Keratinocyte (primary cell): ENCODE results near the gene COLGALT1. TPM values are rescaled to one million over a fixed set of nuclear protein-coding genes. Genes with fewer than 3 reads are reported as not detected.

Experiments used
- DNase-seq: peaks from one replicate; pipeline ENCODE4 v3.0.0-alpha.2; 2011; ENCODE audit warnings: low read depth, missing footprints, low spot score
- FAIRE-seq: peaks from 2 replicates; lab custom pipeline; 2011; peaks lifted over from hg19 to GRCh38; lab: Jason Lieb, UNC
- H2AFZ ChIP-seq: 2 replicates; pipeline ENCODE4 v1.6.0; 2012; ENCODE audit warnings: low read length, control low read depth, inconsistent platforms; ENCODE audit not compliant: control insufficient read depth
- H3K27ac ChIP-seq: 2 replicates; pipeline ENCODE4 v1.5.1; 2011; ENCODE audit warnings: low read length; ENCODE audit not compliant: control insufficient read depth, insufficient read depth
- H3K27me3 ChIP-seq: 3 replicates; pipeline ENCODE4 v1.6.0; 2011; ENCODE audit warnings: low read length; ENCODE audit not compliant: control insufficient read depth, insufficient read depth; ENCODE audit errors: extremely low read depth
- H3K36me3 ChIP-seq, 2 experiments: 2 replicates in 1 of 2; 3 replicates in 1 of 2; pipeline ENCODE4 v1.5.1; 2011; ENCODE audit warnings: low read length in 2 of 2, mild to moderate bottlenecking in 1 of 2; ENCODE audit not compliant: control insufficient read depth in 2 of 2, insufficient read depth in 2 of 2; ENCODE audit errors: extremely low read depth in 1 of 2
- H3K4me1 ChIP-seq: 3 replicates; pipeline ENCODE4 v1.5.1; 2011; ENCODE audit warnings: low read length; ENCODE audit not compliant: control insufficient read depth, insufficient read depth; ENCODE audit errors: extremely low read depth
- H3K4me2 ChIP-seq: 3 replicates; pipeline ENCODE4 v1.6.0; 2011; ENCODE audit warnings: low read depth, low read length; ENCODE audit not compliant: control insufficient read depth, insufficient read depth; ENCODE audit errors: extremely low read depth
- H3K4me3 ChIP-seq, 3 experiments: fragments of 200-600 bp in 1 of 3; sonication (generic) in 1 of 3; 2 replicates in 2 of 3; 3 replicates in 1 of 3; pipeline ENCODE4 v1.5.1; 2011 to 2016; ENCODE audit warnings: low read length in 3 of 3, mild to moderate bottlenecking in 3 of 3, control low read depth in 2 of 3, inconsistent platforms in 1 of 3, low read depth in 1 of 3, mixed read lengths in 1 of 3, mixed run types in 1 of 3, moderate library complexity in 1 of 3; ENCODE audit not compliant: control insufficient read depth in 2 of 3, insufficient read depth in 2 of 3; ENCODE audit errors: extremely low read depth in 1 of 3
- H3K79me2 ChIP-seq: 2 replicates; pipeline ENCODE4 v1.6.0; 2012; ENCODE audit warnings: low read length; ENCODE audit not compliant: control insufficient read depth, insufficient read depth
- H3K9ac ChIP-seq: 3 replicates; pipeline ENCODE4 v1.6.0; 2011; ENCODE audit warnings: low read length; ENCODE audit not compliant: control insufficient read depth, insufficient read depth; ENCODE audit errors: extremely low read depth
- H3K9me1 ChIP-seq: 3 replicates; pipeline ENCODE4 v1.6.0; 2011; ENCODE audit warnings: low read length; ENCODE audit not compliant: control insufficient read depth, insufficient read depth; ENCODE audit errors: extremely low read depth
- H3K9me3 ChIP-seq: 2 replicates; pipeline ENCODE4 v1.5.1; 2012; ENCODE audit warnings: low read depth, low read length; ENCODE audit not compliant: control insufficient read depth
- H4K20me1 ChIP-seq: 3 replicates; pipeline ENCODE4 v1.6.0; 2011; ENCODE audit warnings: low read length; ENCODE audit not compliant: control insufficient read depth, insufficient read depth; ENCODE audit errors: extremely low read depth
- CTCF ChIP-seq, 3 experiments: IDR thresholded peaks in 1 of 3; conservative IDR thresholded peaks in 1 of 3; optimal IDR thresholded peaks in 1 of 3; 2 replicates in 2 of 3; 3 replicates in 1 of 3; pipeline versions ENCODE3 to v1.5.1; 2011; ENCODE audit warnings: low read length in 3 of 3, mild to moderate bottlenecking in 3 of 3, moderate library complexity in 2 of 3, control low read depth in 1 of 3, inconsistent platforms in 1 of 3; ENCODE audit not compliant: insufficient read depth in 2 of 3; ENCODE audit errors: extremely low read depth in 1 of 3
- EZH2 ChIP-seq: IDR thresholded peaks from one replicate; pipeline ENCODE4 v1.6.1; 2012; ENCODE audit warnings: inconsistent platforms, mild to moderate bottlenecking, low read length, moderate library complexity
- dilution Hi-C: fragments of 300-500 bp; cut with MboI; formaldehyde crosslinking; loops from one replicate; pipeline ENCODE4 v1.7.0; 2020; ENCODE audit warnings: low sequenced_read_pairs; ENCODE audit not compliant: extremely low pct_ligation_motif_present
- polyA plus RNA-seq, 5 experiments: library from polyadenylated mRNA; depleted of rRNA in 3 of 5; stranded (reverse) in 3 of 5; stranded (forward) in 1 of 5; unstranded in 1 of 5; fragments of >200 nt; gene quantifications; 1 replicate in 1 of 5; 2 replicates in 3 of 5; 3 replicates in 1 of 5; pipeline versions ENCODE4 v1.2.1 to v1.2.3, GENCODE V29; 2011 to 2012; ENCODE audit warnings: missing spikeins in 2 of 5, low read depth in 1 of 5, low replicate concordance in 1 of 5

The COLGALT1 gene
- polyA plus RNA-seq, 1 donor (not counting 4 experiments of a cell fraction or from before 2014, with no cell fraction given): 89.4 TPM

- H4K20me1 ChIP-seq: no peaks in the 10 kb centered on the region
- no peak for FAIRE-seq
- H3K27me3 ChIP-seq: no peaks in the 10 kb centered on the region
- no peaks in the 10 kb centered on the region for H3K9me1 ChIP-seq
- TF ChIP-seq CTCF (optimal IDR thresholded peaks at IDR 0.05 in 1 of 3, IDR thresholded peaks at IDR 0.05 in 1 of 3, conservative IDR thresholded peaks at IDR 0.05 in 1 of 3; ENCODE audit: extremely low read depth in 1 of 3, insufficient read depth in 2 of 3, low read length in 3 of 3): no peak
- no peak for TF ChIP-seq EZH2
- dilution Hi-C loops: no loop called here
- no peak overlapping the region for H3K4me2 ChIP-seq
- H3K9ac ChIP-seq: no peak overlapping the region
- H3K36me3 ChIP-seq: no peaks in the 10 kb centered on the region
- H3K4me1 ChIP-seq: peaks cover under 1% of the 10 kb centered on the region
- no peaks in the 10 kb centered on the region for H3K9me3 ChIP-seq
- DNase-seq: no peak
- no peak overlapping the region for H3K4me3 ChIP-seq
- no peak overlapping the region for H2AFZ ChIP-seq
- H3K79me2 ChIP-seq: no peaks in the 10 kb centered on the region
- H3K27ac ChIP-seq: no peak overlapping the region
Observed at GRCh38 chr19:17548145-17548544, 7.3 kb upstream of the COLGALT1 start.

- DNase-seq (no peak), FAIRE-seq (no peak)
- Histone ChIP-seq H4K20me1 (no peaks in the 10 kb centered on the region), H3K9me3 (no peaks in the 10 kb centered on the region), H3K4me1 (peaks cover 6% of the 10 kb centered on the region), H3K36me3 (no peaks in the 10 kb centered on the region), H2AFZ (no peak overlapping the region), H3K4me2 (no peak overlapping the region), H3K9ac (no peak overlapping the region), H3K9me1 (no peaks in the 10 kb centered on the region), H3K27me3 (no peaks in the 10 kb centered on the region), H3K79me2 (no peaks in the 10 kb centered on the region), H3K4me3 (no peak overlapping the region), H3K27ac (no peak overlapping the region)
- dilution Hi-C loops: no loop called here
- TF ChIP-seq CTCF (optimal IDR thresholded peaks at IDR 0.05 in 1 of 3, IDR thresholded peaks at IDR 0.05 in 1 of 3, conservative IDR thresholded peaks at IDR 0.05 in 1 of 3; ENCODE audit: extremely low read depth in 1 of 3, insufficient read depth in 2 of 3, low read length in 3 of 3): no peak
- no peak for TF ChIP-seq EZH2
Observed at GRCh38 chr19:17549085-17549740, 6.2 kb upstream of the COLGALT1 start.
